Mesenchymal stem cell (in vitro differentiated cells and primary cell): ENCODE measurements around the gene PDE4B.
"Not testable (repeated sequence)": the region's sequence is repeated elsewhere in the genome, so short reads cannot be mapped to it uniquely, and the experiment has no call there.

ENCODE experiments used
- DNase-seq: peaks from one replicate; pipeline ENCODE4 v3.0.0-alpha.2; 2013
- H2AFZ ChIP-seq: one replicate; pipeline ENCODE4 v1.6.1; 2013; ENCODE audit warnings: low read depth, mild to moderate bottlenecking, control low read depth, inconsistent platforms, low read length, moderate library complexity
- H2AK5ac ChIP-seq: 2 replicates; pipeline ENCODE4 v1.6.1; 2013; ENCODE audit warnings: low read length, moderate library complexity, mild to moderate bottlenecking, inconsistent platforms; ENCODE audit not compliant: severe bottlenecking
- H2BK120ac ChIP-seq: one replicate; pipeline ENCODE4 v1.6.1; 2013; ENCODE audit warnings: low read depth, mild to moderate bottlenecking, inconsistent platforms, low read length, moderate library complexity
- H2BK12ac ChIP-seq, 2 experiments: one replicate each; pipeline ENCODE4 v1.6.1; 2013; ENCODE audit warnings: inconsistent platforms in 2 of 2, low read length in 2 of 2, mild to moderate bottlenecking in 2 of 2, moderate library complexity in 2 of 2, control low read depth in 1 of 2
- H2BK15ac ChIP-seq: one replicate; pipeline ENCODE4 v1.6.1; 2013; ENCODE audit warnings: mild to moderate bottlenecking, low read depth, inconsistent platforms; ENCODE audit not compliant: poor library complexity, severe bottlenecking
- H2BK5ac ChIP-seq: 2 replicates; pipeline ENCODE4 v1.6.1; 2013; ENCODE audit warnings: low read depth, mild to moderate bottlenecking, low read length, control low read depth, inconsistent platforms; ENCODE audit not compliant: poor library complexity, severe bottlenecking
- H3K14ac ChIP-seq, 2 experiments: one replicate each; pipeline ENCODE4 v1.6.1; 2013; ENCODE audit warnings: inconsistent platforms in 2 of 2, low read length in 2 of 2, control low read depth in 1 of 2, mild to moderate bottlenecking in 1 of 2, moderate library complexity in 1 of 2
- H3K18ac ChIP-seq, 2 experiments: one replicate each; pipeline ENCODE4 v1.6.1; 2013; ENCODE audit warnings: inconsistent platforms in 2 of 2, low read length in 2 of 2, control low read depth in 1 of 2, low read depth in 1 of 2, mild to moderate bottlenecking in 1 of 2
- H3K23ac ChIP-seq, 2 experiments: one replicate each; pipeline ENCODE4 v1.6.1; 2013; ENCODE audit warnings: inconsistent platforms in 2 of 2, low read length in 2 of 2, mild to moderate bottlenecking in 2 of 2, moderate library complexity in 2 of 2, control low read depth in 1 of 2
- H3K27ac ChIP-seq: 2 replicates; pipeline ENCODE4 v1.5.1; 2013; ENCODE audit warnings: mild to moderate bottlenecking, moderate library complexity, low read length, control low read depth, inconsistent platforms; ENCODE audit not compliant: poor library complexity, severe bottlenecking
- H3K27me3 ChIP-seq, 2 experiments: 2 replicates each; pipeline versions ENCODE4 v1.6.1 to v1.7.0; 2013; ENCODE audit warnings: low read length in 2 of 2, mild to moderate bottlenecking in 2 of 2, moderate library complexity in 2 of 2, control low read depth in 1 of 2, inconsistent platforms in 1 of 2; ENCODE audit not compliant: control insufficient read depth in 1 of 2, insufficient read depth in 1 of 2
- H3K36me3 ChIP-seq, 2 experiments: 2 replicates each; pipeline versions ENCODE4 v1.6.1 to v1.7.0; 2013; ENCODE audit warnings: low read length in 2 of 2, control low read depth in 1 of 2, inconsistent platforms in 1 of 2, low read depth in 1 of 2, mild to moderate bottlenecking in 1 of 2; ENCODE audit not compliant: insufficient read depth in 2 of 2, control insufficient read depth in 1 of 2
- H3K4ac ChIP-seq, 2 experiments: one replicate each; pipeline ENCODE4 v1.6.1; 2013; ENCODE audit warnings: inconsistent platforms in 2 of 2, low read length in 2 of 2, mild to moderate bottlenecking in 2 of 2, moderate library complexity in 2 of 2, control low read depth in 1 of 2, low read depth in 1 of 2
- H3K4me1 ChIP-seq: 2 replicates; pipeline ENCODE4 v1.6.1; 2013; ENCODE audit warnings: low read depth, low read length, control low read depth; ENCODE audit not compliant: control insufficient read depth, insufficient read depth
- H3K4me2 ChIP-seq: 2 replicates; pipeline ENCODE4 v1.6.1; 2013; ENCODE audit warnings: low read length, mild to moderate bottlenecking, inconsistent platforms; ENCODE audit not compliant: poor library complexity, severe bottlenecking
- H3K4me3 ChIP-seq, 2 experiments: 2 replicates each; pipeline versions ENCODE4 v1.5.1 to v1.7.0; 2013; ENCODE audit warnings: low read length in 2 of 2, mild to moderate bottlenecking in 2 of 2, control low read depth in 1 of 2, low read depth in 1 of 2; ENCODE audit not compliant: insufficient read depth in 1 of 2
- H3K79me1 ChIP-seq: replicated peaks from 2 replicates; pipeline ENCODE4 v1.6.1; 2013; ENCODE audit warnings: mild to moderate bottlenecking, control low read depth, low read length, inconsistent platforms; ENCODE audit not compliant: poor library complexity, severe bottlenecking
- H3K9ac ChIP-seq: 2 replicates; pipeline ENCODE4 v1.7.0; 2013; ENCODE audit warnings: mild to moderate bottlenecking, low read length, moderate library complexity
- H3K9me3 ChIP-seq: 2 replicates; pipeline ENCODE4 v1.7.0; 2013; ENCODE audit warnings: mild to moderate bottlenecking, low read length; ENCODE audit not compliant: control insufficient read depth
- H4K8ac ChIP-seq: one replicate; pipeline ENCODE4 v1.6.1; 2013; ENCODE audit warnings: inconsistent platforms, mild to moderate bottlenecking, low read length, moderate library complexity
- H4K91ac ChIP-seq: one replicate; pipeline ENCODE4 v1.6.1; 2013; ENCODE audit warnings: mild to moderate bottlenecking, low read length, inconsistent platforms
- WGBS: methylation state at CpG from one replicate; pipeline ENCODE4 v1.1.7; 2013; ENCODE audit warnings: mixed read lengths; 5-methylcytosine and 5-hydroxymethylcytosine counted together

The PDE4B gene

GRCh38 chr1:66415866-66416265 lies 623.2 kb downstream of the PDE4B start:
- H2BK12ac ChIP-seq, result no peak overlapping the region
- H3K36me3 ChIP-seq, result no peaks in the 10 kb centered on the region
- H3K4me2 ChIP-seq, result no peak overlapping the region
- peaks cover 22% of the 10 kb centered on the region for H3K9me3 ChIP-seq
- no peak overlapping the region for H4K91ac ChIP-seq
- no peak overlapping the region for H3K4me3 ChIP-seq
- no peaks in the 10 kb centered on the region for H3K4me1 ChIP-seq
- H3K79me1 ChIP-seq, result no peaks in the 10 kb centered on the region
- no peak overlapping the region for H2AK5ac ChIP-seq
- H3K14ac ChIP-seq, result no peak overlapping the region
- H2AFZ ChIP-seq, result no peak overlapping the region
- H4K8ac ChIP-seq, result no peak overlapping the region
- no peaks in the 10 kb centered on the region for H3K27me3 ChIP-seq
- no peak overlapping the region for H2BK120ac ChIP-seq
- H2BK15ac ChIP-seq, result no peak overlapping the region
- 100% methylated on average over 1 of the region's 1 CpG for WGBS
- no peak overlapping the region for H2BK5ac ChIP-seq
- H3K23ac ChIP-seq, result no peak overlapping the region
- no peak overlapping the region for H3K27ac ChIP-seq
- H3K18ac ChIP-seq, result no peak overlapping the region
- H3K4ac ChIP-seq, result no peak overlapping the region
- H3K9ac ChIP-seq, result no peak overlapping the region
- no peak for DNase-seq

- H3K4me2 ChIP-seq, result no peak overlapping the region
- no peak overlapping the region for H2AK5ac ChIP-seq
- no peaks in the 10 kb centered on the region for H3K27me3 ChIP-seq
- no peak overlapping the region for H2BK120ac ChIP-seq
- H3K4me1 ChIP-seq, result no peaks in the 10 kb centered on the region
- no peak overlapping the region for H3K23ac ChIP-seq
- no peak for DNase-seq
- H3K4ac ChIP-seq, result no peak overlapping the region
- peaks cover 22% of the 10 kb centered on the region for H3K9me3 ChIP-seq
- H2AFZ ChIP-seq, result no peak overlapping the region
- WGBS, result 99% methylated on average over 3 of the region's 3 CpGs
- no peaks in the 10 kb centered on the region for H3K79me1 ChIP-seq
- no peak overlapping the region for H3K27ac ChIP-seq
- no peaks in the 10 kb centered on the region for H3K36me3 ChIP-seq
- H4K91ac ChIP-seq, result no peak overlapping the region
- no peak overlapping the region for H2BK15ac ChIP-seq
- no peak overlapping the region for H3K9ac ChIP-seq
- H2BK5ac ChIP-seq, result no peak overlapping the region
- no peak overlapping the region for H3K18ac ChIP-seq
- H3K4me3 ChIP-seq, result no peak overlapping the region
- H4K8ac ChIP-seq, result no peak overlapping the region
- H2BK12ac ChIP-seq, result no peak overlapping the region
- no peak overlapping the region for H3K14ac ChIP-seq
Measured at GRCh38 chr1:66416295-66416694, 623.6 kb downstream of the PDE4B start.

- no peak overlapping the region for H2BK15ac ChIP-seq
- H3K4me1 ChIP-seq, result no peaks in the 10 kb centered on the region
- no peak overlapping the region for H3K18ac ChIP-seq
- WGBS, result 65% methylated on average over 1 of the region's 1 CpG
- H2AFZ ChIP-seq, result no peak overlapping the region
- H4K8ac ChIP-seq, result no peak overlapping the region
- H3K9me3 ChIP-seq, result peaks cover 22% of the 10 kb centered on the region
- no peak overlapping the region for H2BK120ac ChIP-seq
- H3K4me2 ChIP-seq, result no peak overlapping the region
- no peak for DNase-seq
- H3K4ac ChIP-seq, result no peak overlapping the region
- no peak overlapping the region for H3K27ac ChIP-seq
- H3K27me3 ChIP-seq, result no peaks in the 10 kb centered on the region
- H3K79me1 ChIP-seq, result no peaks in the 10 kb centered on the region
- H3K9ac ChIP-seq, result no peak overlapping the region
- H2BK12ac ChIP-seq, result no peak overlapping the region
- H2BK5ac ChIP-seq, result no peak overlapping the region
- H3K36me3 ChIP-seq, result no peaks in the 10 kb centered on the region
- H4K91ac ChIP-seq, result no peak overlapping the region
- H3K4me3 ChIP-seq, result no peak overlapping the region
- H2AK5ac ChIP-seq, result no peak overlapping the region
- H3K14ac ChIP-seq, result no peak overlapping the region
- no peak overlapping the region for H3K23ac ChIP-seq
Measured at GRCh38 chr1:66418021-66418420, 625.3 kb downstream of the PDE4B start.

- H2AFZ ChIP-seq, H3K9ac ChIP-seq, H2BK120ac ChIP-seq, H3K27ac ChIP-seq, H4K8ac ChIP-seq, H3K36me3 ChIP-seq, H3K27me3 ChIP-seq, H3K14ac ChIP-seq, H3K4me1 ChIP-seq, H3K4me2 ChIP-seq, DNase-seq, H2BK15ac ChIP-seq, H3K79me1 ChIP-seq, H2BK12ac ChIP-seq, H2BK5ac ChIP-seq, H4K91ac ChIP-seq, H3K4ac ChIP-seq, H3K23ac ChIP-seq, H3K4me3 ChIP-seq, H2AK5ac ChIP-seq, H3K18ac ChIP-seq: not testable (repeated sequence)
- peaks cover 22% of the 10 kb centered on the region for H3K9me3 ChIP-seq
- WGBS, result 85% methylated on average over 1 of the region's 3 CpGs
Measured at GRCh38 chr1:66420171-66420570, 627.5 kb downstream of the PDE4B start.
